Ishikawa (cell line): ENCODE results near the gene ELAVL3.

Source experiments
- CEBPB ChIP-seq: IDR thresholded peaks from 2 replicates; pipeline ENCODE4 v1.6.1; 2012
- CREB1 ChIP-seq: IDR thresholded peaks from 2 replicates; pipeline ENCODE4 v1.6.1; 2012; ENCODE audit warnings: low read depth
- EGR1 ChIP-seq: IDR thresholded peaks from 2 replicates; pipeline ENCODE4 v1.6.1; 2012
- EP300 ChIP-seq: IDR thresholded peaks from 2 replicates; pipeline ENCODE4 v1.6.1; 2012; ENCODE audit warnings: borderline replicate concordance
- FOXM1 ChIP-seq: IDR thresholded peaks from 2 replicates; pipeline ENCODE4 v1.6.1; 2012; ENCODE audit warnings: low read depth, borderline replicate concordance
- NFIC ChIP-seq: IDR thresholded peaks from 2 replicates; pipeline ENCODE4 v1.6.1; 2012
- RAD21 ChIP-seq: IDR thresholded peaks from 2 replicates; pipeline ENCODE4 v1.6.1; 2012; ENCODE audit warnings: low read depth
- TAF1 ChIP-seq: IDR thresholded peaks from 2 replicates; pipeline ENCODE4 v1.6.1; 2012; ENCODE audit warnings: low read depth, mild to moderate bottlenecking
- TCF12 ChIP-seq: IDR thresholded peaks from 2 replicates; pipeline ENCODE4 v1.6.1; 2012; ENCODE audit warnings: low read depth
- TEAD4 ChIP-seq: IDR thresholded peaks from 2 replicates; pipeline ENCODE4 v1.6.1; 2012
- YY1 ChIP-seq: IDR thresholded peaks from 2 replicates; pipeline ENCODE4 v1.6.1; 2012; ENCODE audit warnings: low read depth
- ZBTB7A ChIP-seq: IDR thresholded peaks from 2 replicates; pipeline ENCODE4 v1.6.1; 2012; ENCODE audit warnings: low read depth
- TF ChIP-seq, protein P1 (sequence below): IDR thresholded peaks from 2 replicates; pipeline ENCODE4 v1.6.1; 2012
- TF ChIP-seq, protein P2 (sequence below): IDR thresholded peaks from 2 replicates; pipeline ENCODE4 v1.6.1; 2012; ENCODE audit warnings: low read depth, mild to moderate bottlenecking
- TF ChIP-seq, protein P3 (sequence below): IDR thresholded peaks from 2 replicates; pipeline ENCODE4 v1.6.1; 2012

Gene ELAVL3

DNA sequence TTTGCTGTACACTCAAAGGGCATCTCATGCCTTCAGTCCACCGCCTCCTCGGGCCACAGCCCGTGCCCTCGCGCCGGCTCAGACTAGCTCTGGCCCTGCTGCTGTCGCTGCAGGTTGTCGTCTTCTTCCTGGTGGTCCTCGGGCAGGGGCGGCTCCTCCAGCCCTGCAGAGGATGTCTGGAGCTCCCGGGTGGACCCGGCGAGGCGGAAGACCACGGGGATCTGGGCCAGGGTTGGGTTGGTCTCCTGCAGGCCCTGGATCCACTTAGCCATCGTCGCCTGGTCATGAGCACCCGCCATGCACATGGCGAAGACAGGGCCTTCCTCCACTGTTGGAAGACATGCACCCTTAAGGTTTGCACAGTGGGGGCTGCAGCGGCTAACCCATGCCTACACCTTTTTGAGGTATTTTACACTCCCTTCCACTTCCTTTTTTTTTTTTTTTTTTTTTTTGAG is 25.3 kb upstream of the ELAVL3 start:
- TF ChIP-seq, protein P1, sequence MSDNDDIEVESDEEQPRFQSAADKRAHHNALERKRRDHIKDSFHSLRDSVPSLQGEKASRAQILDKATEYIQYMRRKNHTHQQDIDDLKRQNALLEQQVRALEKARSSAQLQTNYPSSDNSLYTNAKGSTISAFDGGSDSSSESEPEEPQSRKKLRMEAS = no peak
- TF ChIP-seq TCF12 = 0 out of 2 replicates have a peak, but pooled peaks have one; percentile 0

DNA sequence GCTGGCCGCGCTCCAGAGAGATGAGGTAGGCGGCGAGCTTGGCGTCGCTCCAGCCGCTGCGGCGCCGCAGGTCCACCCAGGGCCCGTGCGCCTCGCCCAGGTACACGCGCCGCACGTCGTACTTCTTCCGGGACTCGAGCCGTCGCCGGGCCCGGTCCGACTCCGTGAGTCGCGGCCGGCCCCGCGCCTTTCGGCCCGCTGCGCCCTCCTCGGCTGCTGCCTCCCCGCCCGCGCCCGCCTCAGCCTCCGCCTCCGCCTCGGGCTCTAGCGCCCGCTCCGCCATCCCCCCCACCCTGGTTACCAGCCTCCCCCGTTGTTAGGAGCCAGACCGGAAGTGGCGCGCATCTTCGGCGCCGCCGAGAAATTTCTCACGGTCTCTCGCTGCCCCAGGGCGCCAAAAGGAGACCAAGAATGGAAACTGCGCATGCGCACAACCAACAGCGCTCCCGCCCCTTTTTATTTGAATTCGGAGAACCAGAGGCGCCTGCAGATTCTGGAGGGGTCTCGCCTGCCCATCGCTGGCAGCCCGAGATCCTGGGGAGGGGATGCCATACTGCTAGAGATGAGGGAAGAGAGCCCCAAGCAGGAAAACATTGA is 24.8 kb upstream of the ELAVL3 start, which contains the start of gene ZNF653:
Gene ZNF653, minus strand, starts transcription at position 336 of the 597 bp plus-strand sequence. Its CDS starts 53 bp downstream, at position 283.
- TF ChIP-seq CREB1 = peak; percentile 95
- no peak for TF ChIP-seq EGR1
- no peak for TF ChIP-seq FOXM1
- peak; percentile 66; the same call in 1 of the 2 replicates for TF ChIP-seq NFIC
- TF ChIP-seq RAD21 = no peak; the same call in 1 of the 2 replicates
- TF ChIP-seq TEAD4 = no peak
- TF ChIP-seq, protein P2, sequence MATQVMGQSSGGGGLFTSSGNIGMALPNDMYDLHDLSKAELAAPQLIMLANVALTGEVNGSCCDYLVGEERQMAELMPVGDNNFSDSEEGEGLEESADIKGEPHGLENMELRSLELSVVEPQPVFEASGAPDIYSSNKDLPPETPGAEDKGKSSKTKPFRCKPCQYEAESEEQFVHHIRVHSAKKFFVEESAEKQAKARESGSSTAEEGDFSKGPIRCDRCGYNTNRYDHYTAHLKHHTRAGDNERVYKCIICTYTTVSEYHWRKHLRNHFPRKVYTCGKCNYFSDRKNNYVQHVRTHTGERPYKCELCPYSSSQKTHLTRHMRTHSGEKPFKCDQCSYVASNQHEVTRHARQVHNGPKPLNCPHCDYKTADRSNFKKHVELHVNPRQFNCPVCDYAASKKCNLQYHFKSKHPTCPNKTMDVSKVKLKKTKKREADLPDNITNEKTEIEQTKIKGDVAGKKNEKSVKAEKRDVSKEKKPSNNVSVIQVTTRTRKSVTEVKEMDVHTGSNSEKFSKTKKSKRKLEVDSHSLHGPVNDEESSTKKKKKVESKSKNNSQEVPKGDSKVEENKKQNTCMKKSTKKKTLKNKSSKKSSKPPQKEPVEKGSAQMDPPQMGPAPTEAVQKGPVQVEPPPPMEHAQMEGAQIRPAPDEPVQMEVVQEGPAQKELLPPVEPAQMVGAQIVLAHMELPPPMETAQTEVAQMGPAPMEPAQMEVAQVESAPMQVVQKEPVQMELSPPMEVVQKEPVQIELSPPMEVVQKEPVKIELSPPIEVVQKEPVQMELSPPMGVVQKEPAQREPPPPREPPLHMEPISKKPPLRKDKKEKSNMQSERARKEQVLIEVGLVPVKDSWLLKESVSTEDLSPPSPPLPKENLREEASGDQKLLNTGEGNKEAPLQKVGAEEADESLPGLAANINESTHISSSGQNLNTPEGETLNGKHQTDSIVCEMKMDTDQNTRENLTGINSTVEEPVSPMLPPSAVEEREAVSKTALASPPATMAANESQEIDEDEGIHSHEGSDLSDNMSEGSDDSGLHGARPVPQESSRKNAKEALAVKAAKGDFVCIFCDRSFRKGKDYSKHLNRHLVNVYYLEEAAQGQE = no peak
- peak; percentile 67 for TF ChIP-seq TAF1
- TF ChIP-seq EP300 = 0 out of 2 replicates have a peak, but pooled peaks have one; percentile 2
- TF ChIP-seq, protein P3, sequence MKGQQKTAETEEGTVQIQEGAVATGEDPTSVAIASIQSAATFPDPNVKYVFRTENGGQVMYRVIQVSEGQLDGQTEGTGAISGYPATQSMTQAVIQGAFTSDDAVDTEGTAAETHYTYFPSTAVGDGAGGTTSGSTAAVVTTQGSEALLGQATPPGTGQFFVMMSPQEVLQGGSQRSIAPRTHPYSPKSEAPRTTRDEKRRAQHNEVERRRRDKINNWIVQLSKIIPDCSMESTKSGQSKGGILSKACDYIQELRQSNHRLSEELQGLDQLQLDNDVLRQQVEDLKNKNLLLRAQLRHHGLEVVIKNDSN = no peak
- TF ChIP-seq CEBPB = no peak
- TF ChIP-seq TCF12 = peak; percentile 49; the same call in 1 of the 2 replicates
- TF ChIP-seq ZBTB7A = no peak
- TF ChIP-seq YY1 = 0 out of 2 replicates have a peak, but pooled peaks have one; percentile 1
- TF ChIP-seq, protein P1 = peak; percentile 38; the same call in 1 of the 2 replicates

DNA sequence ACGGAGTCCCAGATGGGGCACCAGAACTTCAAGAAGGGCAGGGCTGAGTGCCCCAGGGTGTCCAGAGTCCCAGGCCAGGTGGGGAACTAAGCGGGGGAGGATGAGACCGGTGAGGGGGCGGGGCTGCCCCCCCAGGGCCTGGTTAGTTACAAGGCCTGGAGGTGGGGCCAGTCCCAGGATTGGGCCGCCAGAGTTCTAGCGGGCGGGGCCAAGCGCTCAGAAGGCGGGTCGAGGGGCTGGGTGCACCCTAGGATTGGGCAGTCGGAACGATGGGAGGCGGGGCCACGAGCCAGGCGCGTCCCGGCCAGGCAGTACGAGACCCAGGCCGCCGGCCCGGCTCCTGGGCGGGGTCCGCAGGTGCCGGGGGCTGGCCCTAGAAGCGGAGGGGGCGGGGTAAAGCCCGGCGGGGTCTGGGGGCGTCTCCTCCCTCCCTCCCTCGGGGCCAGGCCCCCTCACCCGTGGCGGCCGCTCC is 24.2 kb upstream of the ELAVL3 start:
- TF ChIP-seq, protein P3 = no peak
- TF ChIP-seq TCF12 (no peak), EGR1 (peak; percentile 81), YY1 (no peak), CREB1 (peak; percentile 27), FOXM1 (no peak), TAF1 (0 out of 2 replicates have a peak, but pooled peaks have one; percentile 32), CEBPB (no peak), ZBTB7A (peak; percentile 91)
- TF ChIP-seq, protein P1 = no peak
- TF ChIP-seq, protein P2 = no peak

DNA sequence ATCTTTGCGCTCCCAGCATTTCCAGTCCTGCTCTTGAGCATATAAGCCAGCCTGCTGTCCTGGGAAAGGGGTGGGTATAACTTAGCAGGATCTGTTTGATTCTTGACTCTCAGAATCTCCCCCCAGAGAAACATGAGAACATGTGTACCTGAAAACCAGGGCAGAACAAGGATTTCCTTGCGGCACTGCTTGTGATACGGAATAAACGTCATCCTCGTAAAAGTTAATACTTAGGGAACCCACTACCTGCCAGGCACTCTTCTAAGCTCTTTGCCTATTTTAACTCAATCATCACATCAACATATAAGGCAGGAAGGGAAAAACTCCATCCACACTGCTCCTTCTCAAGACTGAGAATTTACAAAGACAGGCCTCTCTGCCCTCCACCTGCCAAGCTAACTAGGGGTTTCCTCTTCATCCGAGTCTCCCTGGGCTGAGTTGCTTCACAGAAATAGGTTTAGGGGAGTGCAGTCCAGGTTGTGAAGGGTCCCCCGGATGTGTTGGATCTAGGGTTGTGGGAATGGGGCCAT is 23.7 kb upstream of the ELAVL3 start:
- TF ChIP-seq TAF1 (no peak), EP300 (no peak)
- TF ChIP-seq, protein P1 = no peak

DNA sequence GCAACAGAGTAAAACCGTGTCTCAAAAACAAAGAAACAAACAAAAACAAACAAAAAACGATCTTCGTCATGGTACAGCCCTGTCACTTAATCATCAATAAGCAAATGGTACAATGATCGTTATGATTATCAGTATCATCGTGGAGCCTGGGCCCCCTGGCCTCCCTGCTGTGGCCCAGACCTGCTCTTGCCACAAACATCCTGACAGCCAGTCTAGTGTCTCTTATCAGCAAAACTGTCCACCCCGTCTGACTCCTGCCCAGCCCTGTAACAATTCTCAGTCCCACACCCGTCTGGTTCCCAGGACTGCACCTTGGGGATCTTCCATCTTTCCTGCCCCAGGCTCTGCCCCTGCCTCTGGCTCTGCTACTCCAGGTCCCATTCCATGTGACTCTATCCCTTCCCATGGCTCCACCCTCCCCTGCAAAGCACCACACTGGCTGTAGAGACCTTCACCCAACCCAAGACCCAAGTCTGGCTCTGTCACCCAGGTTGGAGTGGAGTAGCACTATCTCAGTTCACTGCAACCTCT is 19.1 kb upstream of the ELAVL3 start:
- TF ChIP-seq, protein P3 = no peak
- no peak for TF ChIP-seq YY1
- no peak for TF ChIP-seq TCF12
- TF ChIP-seq, protein P2 = no peak
- no peak for TF ChIP-seq EP300
- TF ChIP-seq, protein P1 = no peak
- TF ChIP-seq ZBTB7A = no peak
- no peak for TF ChIP-seq NFIC
